ENCODE measurements around the gene SLC6A16.
"Not testable (repeated sequence)": the region's sequence is repeated elsewhere in the genome, so short reads cannot be mapped to it uniquely, and the experiment has no call there.

The SLC6A16 gene

GRCh38 chr19:49272204-49272603 is 52.8 kb downstream of the SLC6A16 start:
- H3K4me3 ChIP-seq (ENCODE audit: low read depth, low read length): no peak overlapping the region

- no peak overlapping the region for H3K4me3 ChIP-seq (ENCODE audit: low read depth, low read length)
These were observed 53.8 kb downstream of the SLC6A16 start for GRCh38 chr19:49271080-49271753.

GRCh38 chr19:49266409-49266808 is 58.6 kb downstream of the SLC6A16 start:
- H3K4me3 ChIP-seq (ENCODE audit: low read depth, low read length): not testable (repeated sequence)

GRCh38 chr19:49264258-49264657 is 60.7 kb downstream of the SLC6A16 start:
- no peak overlapping the region for H3K4me3 ChIP-seq (ENCODE audit: low read depth, low read length)

- H3K4me3 ChIP-seq (ENCODE audit: low read depth, low read length): no peak overlapping the region
These were observed 63.4 kb downstream of the SLC6A16 start for GRCh38 chr19:49261602-49262001.

- no peak overlapping the region for H3K4me3 ChIP-seq (ENCODE audit: low read depth, low read length)
These were observed 68.3 kb downstream of the SLC6A16 start for GRCh38 chr19:49256691-49257090.

GRCh38 chr19:49255674-49256073 is 69.3 kb downstream of the SLC6A16 start:
- no peak overlapping the region for H3K4me3 ChIP-seq (ENCODE audit: low read depth, low read length)

GRCh38 chr19:49249933-49250332 is 75.1 kb downstream of the SLC6A16 start:
- no peak overlapping the region for H3K4me3 ChIP-seq (ENCODE audit: low read depth, low read length)

- H3K4me3 ChIP-seq (ENCODE audit: low read depth, low read length): no peak overlapping the region
These were observed 77.3 kb downstream of the SLC6A16 start for GRCh38 chr19:49247676-49248075.

- H3K4me3 ChIP-seq (ENCODE audit: low read depth, low read length): no peak overlapping the region
These were observed 80.7 kb downstream of the SLC6A16 start for GRCh38 chr19:49244256-49244655.

GRCh38 chr19:49243726-49244125 is 81.3 kb downstream of the SLC6A16 start:
- H3K4me3 ChIP-seq (ENCODE audit: low read depth, low read length): no peak overlapping the region

GRCh38 chr19:49243129-49243528 is 81.9 kb downstream of the SLC6A16 start:
- no peak overlapping the region for H3K4me3 ChIP-seq (ENCODE audit: low read depth, low read length)

GRCh38 chr19:49241769-49242168 is 83.2 kb downstream of the SLC6A16 start:
- no peak overlapping the region for H3K4me3 ChIP-seq (ENCODE audit: low read depth, low read length)
